ENCODE measurements around the gene PLIN4. TPM values are rescaled to one million over a fixed set of nuclear protein-coding genes. Genes with fewer than 3 reads are reported as not detected.
A peak's percentile ranks its signal among the peaks of the same experiment; 100 is the strongest.

Gene PLIN4
- total RNA-seq, 1 experiment from 2014 or later: 2.3 TPM

DNA sequence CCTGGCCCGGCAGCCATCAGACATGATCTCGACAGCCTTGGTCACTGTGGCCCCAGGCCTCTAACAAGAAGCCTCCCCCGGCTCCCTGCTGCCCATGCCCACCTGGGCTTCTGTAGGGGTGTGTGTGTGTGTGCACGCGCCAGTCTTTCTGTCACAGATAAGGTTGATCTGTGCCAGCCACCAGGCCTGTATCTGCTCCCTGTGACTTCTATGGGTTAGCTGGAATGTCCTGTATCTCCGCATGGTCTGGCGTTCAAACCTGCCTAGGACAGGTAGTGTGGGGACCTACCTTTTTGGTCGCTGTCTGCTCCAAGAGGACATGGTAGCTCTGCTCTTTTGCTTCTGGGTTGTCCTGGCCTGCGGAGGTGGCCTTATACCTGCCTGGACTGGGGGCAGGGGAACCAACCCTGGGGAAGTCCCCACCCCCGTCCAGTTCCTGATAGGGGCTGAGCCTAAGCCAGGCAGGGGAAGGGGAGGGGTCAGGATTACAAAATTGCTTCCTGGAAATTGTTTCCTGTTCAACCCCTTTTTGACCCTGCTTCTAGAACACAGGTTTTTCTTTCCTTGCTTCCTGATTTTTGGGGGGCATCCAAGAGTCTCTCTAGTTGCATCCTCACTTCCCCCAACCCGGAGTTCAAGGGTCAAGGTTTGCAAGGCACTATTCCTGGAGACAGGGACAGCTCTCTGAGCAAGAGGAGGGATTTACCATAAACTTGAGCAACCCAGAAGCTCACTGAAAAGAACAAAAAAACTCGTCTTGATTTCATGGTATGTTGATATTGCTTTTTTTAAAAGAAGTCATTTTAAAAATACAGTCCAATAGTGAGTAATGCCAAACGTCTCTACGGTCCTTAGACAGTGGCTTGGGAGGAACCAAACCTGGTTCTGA lies 21.7 kb upstream of the PLIN4 start, which contains the start of gene LRG1:
Gene LRG1 (minus strand): TSS at position 344 of the 889 bp plus-strand sequence. CDS start 23 bp downstream, at position 321.
- Histone ChIP-seq H3K9me2 (ENCODE audit: insufficient read depth) (no peaks in the 10 kb centered on the region), H3K9ac (ENCODE audit: low read length) (no peak within 1 kb of the TSS), H3K4me1 (ENCODE audit: control insufficient read depth in 1 of 2, insufficient read depth in 2 of 2, low read length in 2 of 2) (peaks cover 14 to 28% of the 10 kb centered on the region in 2 experiments; a peak in 3 of 4 replicates), H3K27ac (ENCODE audit: low read depth, low read length) (no peak within 1 kb of the TSS; the same call in 1 of the 2 replicates), H2AFZ (ENCODE audit: low read depth, low read length, poor library complexity, severe bottlenecking) (no peak within 1 kb of the TSS), H3K27me3 (ENCODE audit: insufficient read depth, low read length) (no peaks in the 10 kb centered on the region), H3K4me2 (ENCODE audit: low read length) (peak within 1 kb of the TSS; percentile 24; the same call in 1 of the 2 replicates), H3K36me3 (ENCODE audit: control insufficient read depth in 1 of 2, insufficient read depth in 2 of 2, low read length in 2 of 2) (no peaks in the 10 kb centered on the region), H3K4me3 (replicated peaks in 1 of 2; ENCODE audit: low read depth in 1 of 2, low read length in 2 of 2) (no peak within 1 kb of the TSS), H3K9me3 (ENCODE audit: control insufficient read depth in 1 of 2, insufficient read depth in 1 of 2, low read depth in 1 of 2, low read length in 2 of 2) (no peaks in the 10 kb centered on the region), H4K20me1 (ENCODE audit: insufficient read depth) (no peaks in the 10 kb centered on the region), H3K79me2 (ENCODE audit: insufficient read depth, low read length) (no peaks in the 10 kb centered on the region)
- intact Hi-C loops (cut with micrococcal nuclease): no loop called here
- RAD21 ChIA-PET (ENCODE audit: low non-redundant PET in 1 of 2, low total read pairs in 2 of 2, uncharacterized antibody in 2 of 2, unreplicated experiment in 2 of 2): no interaction called here
- CTCF ChIA-PET: interaction anchor here (0.7 to 1.0 kb wide), 2 partner anchors 15 to 94 kb away, joined by 3 read pairs; no protein-coding TSS in a partner anchor
- no TSS peak for BruUV-seq (replicated peaks)
- no peak for ATAC-seq
- TF ChIP-seq POLR2AphosphoS5 (IDR thresholded peaks at IDR 0.05; ENCODE audit: low read depth, low read length): no peak
- TF ChIP-seq YY1 (IDR thresholded peaks at IDR 0.05; ENCODE audit: extremely low read depth, insufficient replicate concordance, low read depth, low read length): no peak
- TF ChIP-seq, protein P1, sequence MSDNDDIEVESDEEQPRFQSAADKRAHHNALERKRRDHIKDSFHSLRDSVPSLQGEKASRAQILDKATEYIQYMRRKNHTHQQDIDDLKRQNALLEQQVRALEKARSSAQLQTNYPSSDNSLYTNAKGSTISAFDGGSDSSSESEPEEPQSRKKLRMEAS (IDR thresholded peaks at IDR 0.05): no peak
- no peak for TF ChIP-seq CTCF (IDR thresholded peaks at IDR 0.05 in 2 of 3, conservative IDR thresholded peaks at IDR 0.05 in 1 of 3; ENCODE audit: borderline replicate concordance in 1 of 3, insufficient read depth in 1 of 3, low read depth in 2 of 3, low read length in 2 of 3)
- no peak for TF ChIP-seq ELF1 (IDR thresholded peaks at IDR 0.05; ENCODE audit: borderline replicate concordance, low read depth)
- no peak for TF ChIP-seq ATF3 (IDR thresholded peaks at IDR 0.05)
- POLR2A ChIA-PET: no interaction called here
- no peak for DNase-seq (ENCODE audit: low read depth, low spot score)
